HG03103 (cell line): ENCODE measurements around the gene PRR12.

Experiments
- ATAC-seq: cut with Tn5 transposase; IDR thresholded peaks from one replicate; pipeline ENCODE4 v1.9.1; 2021; ENCODE audit warnings: low read depth; ENCODE audit not compliant: unreplicated experiment

Gene PRR12

DNA sequence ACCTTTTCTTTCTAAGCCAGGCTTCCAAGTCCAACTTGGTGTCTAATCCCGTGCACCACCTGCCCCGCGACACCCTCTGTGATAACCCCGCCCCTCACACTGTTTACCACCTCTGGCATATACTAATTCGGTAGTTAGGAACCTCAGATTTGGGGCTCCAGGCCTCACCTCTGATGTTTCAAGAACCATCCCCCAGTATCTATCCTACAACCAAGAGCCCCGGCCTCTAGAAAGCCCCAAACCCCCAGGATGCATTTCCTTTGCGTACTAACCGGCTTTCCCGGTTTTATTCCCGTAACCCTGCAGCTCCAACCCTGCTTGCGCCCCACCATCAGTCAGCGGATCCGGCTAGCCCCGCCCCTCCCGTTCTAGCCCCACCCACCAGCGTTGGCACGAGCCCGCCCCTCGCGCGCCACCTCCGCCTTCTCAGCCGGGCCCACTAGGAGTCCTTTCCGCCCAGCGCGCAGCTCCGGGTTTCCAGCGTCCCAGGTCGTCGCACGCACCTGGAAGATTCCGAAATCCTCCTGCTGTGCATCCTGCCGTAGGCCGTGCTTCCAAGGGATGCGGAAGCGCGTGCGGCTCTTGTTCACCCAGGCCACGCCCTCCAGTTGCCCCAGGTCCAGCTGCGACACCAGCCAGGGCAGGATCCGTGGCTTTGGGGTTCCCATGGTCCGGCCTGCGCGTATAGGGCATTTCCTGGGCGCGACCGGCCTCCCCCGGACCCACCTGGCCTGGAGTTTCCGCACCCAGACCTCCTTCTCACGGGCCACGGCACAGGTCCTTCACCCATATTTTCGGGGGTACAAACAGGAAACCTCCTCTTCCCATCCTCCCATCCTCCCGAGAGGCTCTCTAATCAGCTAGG lies 73.4 kb downstream of the PRR12 start:
- no peak for ATAC-seq

DNA sequence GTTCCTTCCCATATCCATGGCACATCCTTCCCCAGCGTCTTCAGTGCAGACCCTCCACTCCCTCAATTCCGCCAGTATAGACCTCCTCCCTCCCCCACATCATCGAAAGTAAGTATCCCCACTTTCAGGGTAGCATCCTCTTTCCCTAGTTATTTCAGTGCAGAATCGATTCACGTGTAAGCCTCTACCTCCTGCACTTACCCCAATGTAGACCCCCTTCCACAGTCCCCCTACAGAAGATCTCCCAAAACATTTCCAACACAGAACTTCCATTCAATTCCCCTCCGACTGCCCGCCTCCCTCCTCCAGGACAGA lies 74.0 kb downstream of the PRR12 start:
- no peak for ATAC-seq

- ATAC-seq = peak; percentile 67
These were observed 74.6 kb downstream of the PRR12 start, which contains the start of the genes BCL2L12 and IRF3 for GRCh38 chr19:49665351-49666119. TSS of gene BCL2L12 (plus strand) at chr19:49665933. CDS start at chr19:49666693, 760 bp downstream. TSS of gene IRF3 (minus strand) at chr19:49665857. CDS start at chr19:49664838, 1,019 bp downstream.

GRCh38 chr19:49666120-49666444 lies 75.1 kb downstream of the PRR12 start:
- no peak for ATAC-seq

DNA sequence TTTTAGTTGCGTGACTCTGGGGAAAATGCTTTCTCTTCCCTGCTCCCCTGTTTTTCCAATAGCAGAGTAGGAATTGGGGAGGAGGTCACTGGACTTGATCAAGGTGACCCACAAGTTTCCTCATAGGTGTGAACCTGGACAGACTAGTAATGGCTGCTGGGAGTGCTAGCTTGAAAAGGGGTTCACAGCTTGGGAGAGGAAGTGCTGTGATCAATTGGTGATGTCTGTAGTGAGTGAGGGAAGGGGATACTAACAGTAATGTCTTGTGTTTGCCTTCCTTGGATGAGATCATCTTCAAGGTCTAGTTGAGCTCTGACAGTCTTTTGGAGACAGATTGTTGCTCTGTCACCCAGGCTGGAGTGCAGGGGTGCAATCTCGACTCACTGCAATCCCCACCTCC lies 76.5 kb downstream of the PRR12 start:
- no peak for ATAC-seq

DNA sequence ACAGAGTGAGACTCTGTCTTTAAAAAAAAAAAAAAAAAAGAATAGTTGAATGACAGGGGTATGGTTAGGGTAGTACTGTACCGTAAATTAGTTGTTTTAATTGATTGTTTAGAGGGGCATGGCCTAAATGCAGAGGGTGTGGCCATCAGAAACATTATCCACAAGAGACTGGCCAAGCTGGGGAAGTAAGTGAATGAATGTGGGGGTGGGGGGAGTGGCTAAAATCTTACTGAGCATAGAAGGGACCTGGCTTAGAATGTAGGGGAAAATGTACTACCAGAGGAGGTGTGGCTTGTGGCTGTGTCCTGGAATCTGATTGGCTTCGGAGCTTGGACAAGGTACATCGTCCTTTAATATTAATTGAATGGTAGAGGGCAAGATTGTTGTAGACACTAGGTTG lies 78.5 kb downstream of the PRR12 start:
- no peak for ATAC-seq

GRCh38 chr19:49672131-49672919 lies 81.3 kb downstream of the PRR12 start:
- no peak for ATAC-seq
